ENCODE data around the gene LAMTOR4. TPM values are rescaled to one million over a fixed set of nuclear protein-coding genes. Genes with fewer than 3 reads are reported as not detected.
A peak's percentile ranks its signal among the peaks of the same experiment; 100 is the strongest.

The LAMTOR4 gene
- total RNA-seq, 1 donor from 2014 or later: 75.7 TPM

DNA sequence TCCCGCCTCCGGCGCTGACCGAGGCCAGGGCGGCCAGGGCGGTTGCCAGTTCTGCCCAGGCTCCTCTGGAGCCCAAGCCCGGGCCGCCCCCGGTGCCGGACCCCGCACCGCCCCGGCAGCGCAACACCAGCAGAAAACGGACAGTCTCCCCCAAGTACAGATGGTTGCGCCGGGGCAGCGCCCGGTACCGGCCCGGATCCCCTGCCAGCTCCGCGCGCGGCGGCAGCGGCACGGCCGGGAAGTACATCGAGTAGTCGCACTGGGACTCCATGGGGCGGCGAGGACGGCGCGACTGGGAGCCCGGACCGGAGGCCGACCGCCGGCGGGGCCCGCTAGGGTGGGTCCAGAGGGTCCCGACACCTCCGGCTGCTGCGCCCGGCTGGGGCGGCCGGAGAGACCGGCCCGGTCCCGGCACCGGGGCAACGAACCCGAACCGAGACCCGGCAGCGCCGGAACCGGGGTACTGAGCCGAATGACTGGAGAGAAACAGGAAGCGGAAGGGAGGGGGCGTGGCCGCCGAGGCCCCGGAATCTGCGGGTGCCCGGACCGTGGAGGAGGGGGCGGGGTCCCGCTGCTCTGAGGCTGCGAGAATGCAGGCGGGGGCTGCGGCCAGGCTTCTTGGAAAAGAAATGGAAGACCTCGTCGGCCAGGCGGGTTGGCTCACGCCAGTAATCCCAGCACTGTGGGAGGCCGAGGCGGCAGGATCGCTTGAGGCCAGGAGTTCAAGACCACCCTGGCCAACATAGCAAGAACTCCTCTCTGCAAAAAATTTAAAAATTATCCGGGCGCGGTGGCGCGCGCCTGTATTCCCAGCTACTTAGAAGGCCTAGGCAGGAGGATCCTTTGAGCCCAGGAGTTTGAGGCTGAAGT is 9.7 kb downstream of the LAMTOR4 start, which contains the start of gene TRAPPC14:
TSS of gene TRAPPC14 (minus strand) at position 495 of the 870 bp plus-strand sequence. CDS start at position 271, 224 bp downstream.
- TF ChIP-seq, protein P1, sequence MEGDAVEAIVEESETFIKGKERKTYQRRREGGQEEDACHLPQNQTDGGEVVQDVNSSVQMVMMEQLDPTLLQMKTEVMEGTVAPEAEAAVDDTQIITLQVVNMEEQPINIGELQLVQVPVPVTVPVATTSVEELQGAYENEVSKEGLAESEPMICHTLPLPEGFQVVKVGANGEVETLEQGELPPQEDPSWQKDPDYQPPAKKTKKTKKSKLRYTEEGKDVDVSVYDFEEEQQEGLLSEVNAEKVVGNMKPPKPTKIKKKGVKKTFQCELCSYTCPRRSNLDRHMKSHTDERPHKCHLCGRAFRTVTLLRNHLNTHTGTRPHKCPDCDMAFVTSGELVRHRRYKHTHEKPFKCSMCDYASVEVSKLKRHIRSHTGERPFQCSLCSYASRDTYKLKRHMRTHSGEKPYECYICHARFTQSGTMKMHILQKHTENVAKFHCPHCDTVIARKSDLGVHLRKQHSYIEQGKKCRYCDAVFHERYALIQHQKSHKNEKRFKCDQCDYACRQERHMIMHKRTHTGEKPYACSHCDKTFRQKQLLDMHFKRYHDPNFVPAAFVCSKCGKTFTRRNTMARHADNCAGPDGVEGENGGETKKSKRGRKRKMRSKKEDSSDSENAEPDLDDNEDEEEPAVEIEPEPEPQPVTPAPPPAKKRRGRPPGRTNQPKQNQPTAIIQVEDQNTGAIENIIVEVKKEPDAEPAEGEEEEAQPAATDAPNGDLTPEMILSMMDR (IDR thresholded peaks at IDR 0.05): peak; percentile 29
- H3K27ac Mint-ChIP-seq (ENCODE audit: unreplicated experiment): peak within 1 kb of the TSS; percentile 76
- H3K27me3 Mint-ChIP-seq (ENCODE audit: low read depth): no peaks in the 10 kb centered on the region
- DNase-seq (ENCODE audit: low spot score): no peak
- no peaks in the 10 kb centered on the region for H3K9me3 Mint-ChIP-seq (ENCODE audit: low read depth)
- peak within 1 kb of the TSS; percentile 75 for H3K4me3 Mint-ChIP-seq (ENCODE audit: unreplicated experiment)
- peaks cover 31% of the 10 kb centered on the region for H3K4me1 Mint-ChIP-seq (ENCODE audit: low read depth)
- H3K36me3 Mint-ChIP-seq (ENCODE audit: low read depth): peaks cover 4% of the 10 kb centered on the region

DNA sequence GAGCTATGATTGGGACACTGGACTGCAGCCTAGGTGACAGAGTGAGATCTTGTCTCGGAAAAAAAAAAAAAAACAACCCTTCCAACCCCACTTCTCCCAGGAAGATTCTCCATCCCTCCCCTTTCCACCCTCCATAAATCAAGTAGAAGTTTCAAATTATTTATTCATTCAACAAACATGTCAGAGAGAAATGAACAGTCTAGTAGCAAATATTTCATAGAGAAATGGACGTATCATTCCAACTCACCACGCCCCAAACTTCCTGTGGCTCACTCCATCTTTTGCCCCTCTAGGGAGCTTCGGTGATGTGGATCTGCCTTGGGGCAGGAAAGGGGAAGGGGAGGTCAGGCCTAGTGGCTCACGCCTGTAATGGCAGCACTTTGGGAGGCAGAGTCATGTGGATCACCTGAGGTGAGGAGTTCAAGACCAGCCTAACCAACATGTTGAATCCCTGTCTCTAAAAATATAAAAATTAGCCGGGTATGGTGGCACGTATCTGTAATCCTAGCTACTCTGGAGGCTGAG is 10.4 kb downstream of the LAMTOR4 start:
- H3K4me3 Mint-ChIP-seq (ENCODE audit: unreplicated experiment): peak overlapping the region; percentile 75
- peak overlapping the region; percentile 63 for H3K27ac Mint-ChIP-seq (ENCODE audit: unreplicated experiment)
- no peak for DNase-seq (ENCODE audit: low spot score)
- peaks cover 31% of the 10 kb centered on the region for H3K4me1 Mint-ChIP-seq (ENCODE audit: low read depth)
- no peaks in the 10 kb centered on the region for H3K9me3 Mint-ChIP-seq (ENCODE audit: low read depth)
- TF ChIP-seq, protein P1 (IDR thresholded peaks at IDR 0.05): no peak
- H3K36me3 Mint-ChIP-seq (ENCODE audit: low read depth): peaks cover 3% of the 10 kb centered on the region
- no peaks in the 10 kb centered on the region for H3K27me3 Mint-ChIP-seq (ENCODE audit: low read depth)

DNA sequence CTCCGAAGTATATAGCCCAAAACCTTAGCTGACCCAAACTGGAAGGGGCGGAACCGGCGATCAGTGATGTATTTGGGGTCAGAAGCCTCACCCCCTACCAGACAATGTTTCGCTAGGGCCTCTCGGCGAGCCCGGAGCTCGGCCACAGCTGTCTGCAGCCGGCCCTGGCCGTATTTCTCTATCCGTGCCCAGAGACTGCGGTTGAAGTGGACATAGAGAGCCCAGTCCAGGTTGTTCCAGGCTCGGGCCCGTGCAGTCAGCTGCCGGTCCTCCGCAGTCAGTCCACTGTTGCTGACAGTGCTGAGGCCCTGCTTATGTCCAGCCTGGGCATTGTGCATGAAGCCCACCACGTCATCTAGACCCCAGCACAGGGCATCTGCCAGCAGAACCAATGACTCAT is 11.3 kb downstream of the LAMTOR4 start:
- DNase-seq (ENCODE audit: low spot score): no peak

DNA sequence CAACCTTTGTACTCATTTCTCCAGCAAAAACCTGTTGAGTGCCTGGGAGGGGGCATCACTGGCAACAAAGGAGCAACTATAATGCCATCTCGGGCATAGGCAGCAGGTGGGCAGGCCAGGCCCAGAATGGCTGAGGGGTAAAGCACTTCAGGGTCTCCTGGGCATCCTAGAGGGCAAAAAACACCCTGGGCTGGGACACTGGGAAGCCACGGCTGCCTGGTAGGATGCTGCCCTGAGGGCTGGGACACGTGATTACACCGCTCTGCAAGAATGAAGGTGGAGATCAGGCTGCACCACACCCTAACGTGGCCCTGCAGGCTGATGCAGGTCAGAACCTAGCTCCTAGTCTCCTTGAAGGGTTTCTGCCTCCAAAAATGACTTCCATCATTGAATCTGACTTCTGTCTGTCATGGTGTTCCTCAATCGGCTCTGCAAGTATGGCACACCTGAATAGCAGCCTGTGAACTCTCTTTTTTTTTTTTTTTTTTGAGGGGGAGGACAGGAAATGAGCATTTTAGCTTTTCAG is 14.4 kb downstream of the LAMTOR4 start:
- peak; percentile 49 for DNase-seq (ENCODE audit: low spot score)
- no peaks in the 10 kb centered on the region for H3K27me3 Mint-ChIP-seq (ENCODE audit: low read depth)
- H3K4me1 Mint-ChIP-seq (ENCODE audit: low read depth): peaks cover 18% of the 10 kb centered on the region
- H3K4me3 Mint-ChIP-seq (ENCODE audit: unreplicated experiment): no peak overlapping the region
- no peaks in the 10 kb centered on the region for H3K9me3 Mint-ChIP-seq (ENCODE audit: low read depth)
- H3K36me3 Mint-ChIP-seq (ENCODE audit: low read depth): no peaks in the 10 kb centered on the region
- H3K27ac Mint-ChIP-seq (ENCODE audit: unreplicated experiment): no peak overlapping the region
- TF ChIP-seq, protein P1 (IDR thresholded peaks at IDR 0.05): no peak

More for the DNA sequence above, 11.3 kb downstream of the LAMTOR4 start:
- H3K4me3 Mint-ChIP-seq (ENCODE audit: unreplicated experiment): no peak overlapping the region
- H3K9me3 Mint-ChIP-seq (ENCODE audit: low read depth): no peaks in the 10 kb centered on the region
- peaks cover 31% of the 10 kb centered on the region for H3K4me1 Mint-ChIP-seq (ENCODE audit: low read depth)
- no peak overlapping the region for H3K27ac Mint-ChIP-seq (ENCODE audit: unreplicated experiment)
- peaks cover 2% of the 10 kb centered on the region for H3K36me3 Mint-ChIP-seq (ENCODE audit: low read depth)
- TF ChIP-seq, protein P1 (IDR thresholded peaks at IDR 0.05): no peak
- no peaks in the 10 kb centered on the region for H3K27me3 Mint-ChIP-seq (ENCODE audit: low read depth)

DNA sequence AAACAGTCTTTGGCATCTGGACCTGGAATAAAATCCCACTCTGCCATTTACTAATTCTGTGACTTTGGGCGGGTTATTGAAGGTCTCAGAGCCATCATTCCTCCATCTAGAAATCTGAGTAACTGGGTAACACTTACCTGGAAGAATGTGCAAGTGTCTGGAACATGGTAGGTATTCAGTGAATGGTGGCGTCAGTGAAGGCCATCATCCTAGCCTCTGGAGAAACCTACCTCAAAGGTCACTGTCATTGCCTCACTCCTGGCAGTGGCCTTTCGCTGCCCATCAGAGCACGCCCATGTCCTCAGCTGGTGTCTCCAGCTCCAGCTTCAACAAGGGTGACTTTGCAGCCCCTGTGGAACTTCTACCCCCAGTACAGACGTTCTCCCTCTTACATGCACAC is 15.2 kb downstream of the LAMTOR4 start:
- Mint-ChIP-seq H3K4me3 (ENCODE audit: unreplicated experiment) (no peak overlapping the region), H3K9me3 (ENCODE audit: low read depth) (no peaks in the 10 kb centered on the region), H3K27me3 (ENCODE audit: low read depth) (no peaks in the 10 kb centered on the region), H3K4me1 (ENCODE audit: low read depth) (peaks cover 22% of the 10 kb centered on the region), H3K27ac (ENCODE audit: unreplicated experiment) (no peak overlapping the region), H3K36me3 (ENCODE audit: low read depth) (no peaks in the 10 kb centered on the region)
- DNase-seq (ENCODE audit: low spot score): peak; percentile 25
- TF ChIP-seq, protein P1 (IDR thresholded peaks at IDR 0.05): no peak
